Upper lobe of right lung (tissue), 1 donor: ENCODE measurements around the gene ABLIM2. TPM values are rescaled to one million over a fixed set of nuclear protein-coding genes. Genes with fewer than 3 reads are reported as not detected.

ENCODE experiments used
- ATAC-seq: fragments of 200-7000 bp; cut with Tn5 transposase; one replicate; pipeline ENCODE4 v1.9.1; 2020; ENCODE audit warnings: mild to moderate bottlenecking, moderate library complexity
- DNase-seq: peaks from one replicate; pipeline ENCODE4 v3.0.0-alpha.2; 2020
- H3K27ac ChIP-seq: fragments of 200-600 bp; one replicate; pipeline ENCODE4 v1.8.0; 2022
- H3K27me3 ChIP-seq: fragments of 200-600 bp; one replicate; pipeline ENCODE4 v1.8.0; 2022; ENCODE audit warnings: mild to moderate bottlenecking
- H3K36me3 ChIP-seq: fragments of 200-600 bp; one replicate; pipeline ENCODE4 v1.8.0; 2022
- H3K4me1 ChIP-seq: fragments of 200-600 bp; one replicate; pipeline ENCODE4 v1.8.0; 2022
- H3K4me3 ChIP-seq: fragments of 200-600 bp; one replicate; pipeline ENCODE4 v1.8.0; 2022; ENCODE audit warnings: mild to moderate bottlenecking
- H3K9me3 ChIP-seq: fragments of 200-600 bp; one replicate; pipeline ENCODE4 v1.8.0; 2022
- CTCF ChIP-seq: fragments of 200-600 bp; IDR thresholded peaks from one replicate; pipeline ENCODE4 v1.8.0; 2022; ENCODE audit warnings: antibody characterized with exemption
- intact Hi-C: fragments of 100-400 bp; cut with DNase I; formaldehyde crosslinking; loops from one replicate; pipeline ENCODE4 v1.11.0; 2022
- total RNA-seq: library from RNA; stranded (reverse); fragmentation: NEBNext Ultra II Directional; extraction: Animal tissue kit (Norgen Biotek cat#: 25700); gene quantifications from one replicate; pipeline ENCODE4 v1.2.1, GENCODE V29; 2021
- donor health status: DM: no; HTN: yes; CAD: no; lungs with severe emphysema.

Gene ABLIM2
- total RNA-seq, 1 donor from 2014 or later, result 12.7 TPM

GRCh38 chr4:8181119-8181518 is 22.5 kb upstream of the ABLIM2 start:
- TF ChIP-seq CTCF, result no peak
- intact Hi-C loops, result no loop called here
- no peak for DNase-seq
- no peak for ATAC-seq
- no peak overlapping the region for H3K27ac ChIP-seq
- H3K4me3 ChIP-seq, result no peak overlapping the region
- H3K36me3 ChIP-seq, result no peaks in the 10 kb centered on the region
- no peaks in the 10 kb centered on the region for H3K9me3 ChIP-seq
- H3K27me3 ChIP-seq, result no peaks in the 10 kb centered on the region
- peaks cover 28% of the 10 kb centered on the region for H3K4me1 ChIP-seq

DNA sequence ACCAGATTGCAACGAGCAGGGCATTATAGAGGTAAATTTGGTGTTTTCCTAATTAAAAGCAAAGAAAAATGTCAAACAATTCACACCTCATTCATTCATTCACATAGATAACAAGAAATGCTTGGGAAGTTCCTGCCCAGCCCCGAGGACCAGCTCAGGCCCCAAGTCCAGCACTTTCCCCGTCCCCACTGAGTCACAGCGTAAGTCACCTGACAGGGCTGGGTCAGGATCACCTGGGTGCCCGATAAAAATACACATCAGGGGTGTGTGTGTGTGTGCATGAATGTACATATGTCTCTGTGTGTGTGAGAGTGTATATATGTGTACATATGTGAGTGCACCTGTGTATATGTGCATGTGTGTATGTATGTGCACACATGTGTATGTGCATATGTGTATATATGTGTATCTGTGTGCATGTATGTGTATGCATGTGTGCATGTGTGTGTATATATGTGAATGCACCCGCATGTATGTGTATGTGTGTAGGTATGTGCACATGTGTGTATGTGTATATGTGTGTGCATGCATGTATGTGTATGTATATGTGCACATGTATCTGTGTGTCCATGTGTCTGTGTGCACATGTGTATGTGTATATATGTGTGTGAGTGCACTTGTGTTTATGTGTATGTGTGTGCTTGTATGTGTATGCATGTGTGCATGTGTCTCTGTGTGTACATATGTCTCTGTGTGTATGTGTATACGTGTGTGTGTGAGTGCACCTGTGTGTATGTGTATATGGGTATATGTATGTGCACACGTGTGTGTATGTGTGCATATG is 21.9 kb upstream of the ABLIM2 start:
- no peak for ATAC-seq
- no peak overlapping the region for H3K27ac ChIP-seq
- no peaks in the 10 kb centered on the region for H3K36me3 ChIP-seq
- intact Hi-C loops, result no loop called here
- H3K9me3 ChIP-seq, result no peaks in the 10 kb centered on the region
- H3K4me3 ChIP-seq, result no peak overlapping the region
- peaks cover 28% of the 10 kb centered on the region for H3K4me1 ChIP-seq
- no peak for DNase-seq
- no peak for TF ChIP-seq CTCF
- H3K27me3 ChIP-seq, result no peaks in the 10 kb centered on the region

GRCh38 chr4:8179771-8180170 is 21.2 kb upstream of the ABLIM2 start:
- H3K36me3 ChIP-seq, result no peaks in the 10 kb centered on the region
- no peaks in the 10 kb centered on the region for H3K9me3 ChIP-seq
- no peaks in the 10 kb centered on the region for H3K27me3 ChIP-seq
- H3K27ac ChIP-seq, result no peak overlapping the region
- peaks cover 28% of the 10 kb centered on the region for H3K4me1 ChIP-seq
- intact Hi-C loops, result no loop called here
- TF ChIP-seq CTCF, result no peak
- no peak overlapping the region for H3K4me3 ChIP-seq
- DNase-seq (no peak), ATAC-seq (no peak)

GRCh38 chr4:8179074-8179473 is 20.5 kb upstream of the ABLIM2 start:
- Histone ChIP-seq H3K27ac (no peak overlapping the region), H3K4me3 (no peak overlapping the region), H3K9me3 (no peaks in the 10 kb centered on the region), H3K27me3 (no peaks in the 10 kb centered on the region), H3K36me3 (no peaks in the 10 kb centered on the region), H3K4me1 (peaks cover 28% of the 10 kb centered on the region)
- intact Hi-C loops, result no loop called here
- DNase-seq (no peak), ATAC-seq (no peak)
- no peak for TF ChIP-seq CTCF

DNA sequence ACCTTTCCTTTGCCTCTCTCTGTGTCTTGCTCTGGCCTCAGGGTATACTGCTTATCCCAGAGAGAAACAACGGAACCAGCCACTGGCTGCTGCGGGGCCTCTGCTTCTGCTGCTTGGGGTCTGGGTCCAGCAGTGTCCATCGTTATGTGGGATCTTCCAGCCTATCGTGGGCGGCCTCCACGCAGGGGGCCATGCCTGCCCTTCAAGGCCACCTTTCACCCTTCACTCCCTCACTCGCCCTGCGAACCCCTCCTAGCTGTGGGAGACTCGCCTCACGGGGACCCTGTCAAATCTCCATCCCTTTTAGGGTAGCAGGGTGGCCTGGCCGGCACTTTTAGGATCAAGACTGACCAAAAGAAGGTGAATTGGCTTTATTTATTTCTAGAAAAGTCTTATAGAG is 19.3 kb upstream of the ABLIM2 start:
- DNase-seq (no peak), ATAC-seq (no peak)
- intact Hi-C loops, result no loop called here
- H3K36me3 ChIP-seq, result no peaks in the 10 kb centered on the region
- TF ChIP-seq CTCF, result no peak
- H3K9me3 ChIP-seq, result no peaks in the 10 kb centered on the region
- H3K4me1 ChIP-seq, result peaks cover 18% of the 10 kb centered on the region
- no peak overlapping the region for H3K4me3 ChIP-seq
- no peaks in the 10 kb centered on the region for H3K27me3 ChIP-seq
- H3K27ac ChIP-seq, result no peak overlapping the region
